ENCODE results near the gene ATP6V0C.
"Not testable (repeated sequence)": the region's sequence is repeated elsewhere in the genome, so short reads cannot be mapped to it uniquely, and the experiment has no call there.

The ATP6V0C gene

GRCh38 chr16:2529961-2530628 is 16.3 kb downstream of the ATP6V0C start:
- FAIRE-seq: no peak

GRCh38 chr16:2530629-2531318 is 17.0 kb downstream of the ATP6V0C start:
- FAIRE-seq: no peak

- FAIRE-seq: no peak
Measured at GRCh38 chr16:2531371-2531695, 17.6 kb downstream of the ATP6V0C start, which contains the start of gene CEMP1. Gene CEMP1, minus strand, starts transcription at chr16:2531408. Its CDS starts 335 bp downstream, at chr16:2531073.

- FAIRE-seq: peak; percentile 43
Measured at GRCh38 chr16:2531696-2532493, 18.1 kb downstream of the ATP6V0C start.

- FAIRE-seq: no peak
Measured at GRCh38 chr16:2532494-2533141, 18.9 kb downstream of the ATP6V0C start.

- FAIRE-seq: not testable (repeated sequence)
Measured at GRCh38 chr16:2533142-2533755, 19.5 kb downstream of the ATP6V0C start.

- no peak for FAIRE-seq
Measured at GRCh38 chr16:2533912-2534311, 20.2 kb downstream of the ATP6V0C start.

- FAIRE-seq: not testable (repeated sequence)
Measured at GRCh38 chr16:2534335-2534734, 20.6 kb downstream of the ATP6V0C start.

- no peak for FAIRE-seq
Measured at GRCh38 chr16:2535625-2536013, 21.9 kb downstream of the ATP6V0C start.

GRCh38 chr16:2537451-2538379 is 24.0 kb downstream of the ATP6V0C start, which contains the start of gene PDPK1:
Gene PDPK1, plus strand, starts transcription at chr16:2538021. Its CDS starts 92 bp downstream, at chr16:2538113.
- FAIRE-seq: no peak

- not testable (repeated sequence) for FAIRE-seq
Measured at GRCh38 chr16:2539192-2539844, 25.6 kb downstream of the ATP6V0C start.

GRCh38 chr16:2539845-2540458 is 26.2 kb downstream of the ATP6V0C start:
- not testable (repeated sequence) for FAIRE-seq

- not testable (repeated sequence) for FAIRE-seq
Measured at GRCh38 chr16:2540912-2541311, 27.2 kb downstream of the ATP6V0C start.

- not testable (repeated sequence) for FAIRE-seq
Measured at GRCh38 chr16:2541409-2541808, 27.7 kb downstream of the ATP6V0C start.

GRCh38 chr16:2543771-2544170 is 30.0 kb downstream of the ATP6V0C start:
- not testable (repeated sequence) for FAIRE-seq

- FAIRE-seq: not testable (repeated sequence)
Measured at GRCh38 chr16:2550283-2550878, 36.6 kb downstream of the ATP6V0C start.

- FAIRE-seq: not testable (repeated sequence)
Measured at GRCh38 chr16:2551420-2551889, 37.7 kb downstream of the ATP6V0C start.

- not testable (repeated sequence) for FAIRE-seq
Measured at GRCh38 chr16:2554709-2555425, 41.1 kb downstream of the ATP6V0C start.

- FAIRE-seq: not testable (repeated sequence)
Measured at GRCh38 chr16:2557150-2557549, 43.4 kb downstream of the ATP6V0C start.

Data from colon (tissue), 2 donors.